COR-L47 (cell line): Measurements from ENCODE around the gene BIRC3.
A peak's percentile ranks its signal among the peaks of the same experiment; 100 is the strongest.
"Not testable (repeated sequence)": the region's sequence is repeated elsewhere in the genome, so short reads cannot be mapped to it uniquely, and the experiment has no call there.

Experiments
- DNase-seq: peaks from one replicate; lab custom pipeline; 2025; lab: John Stamatoyannopoulos, UW

Gene BIRC3

DNA sequence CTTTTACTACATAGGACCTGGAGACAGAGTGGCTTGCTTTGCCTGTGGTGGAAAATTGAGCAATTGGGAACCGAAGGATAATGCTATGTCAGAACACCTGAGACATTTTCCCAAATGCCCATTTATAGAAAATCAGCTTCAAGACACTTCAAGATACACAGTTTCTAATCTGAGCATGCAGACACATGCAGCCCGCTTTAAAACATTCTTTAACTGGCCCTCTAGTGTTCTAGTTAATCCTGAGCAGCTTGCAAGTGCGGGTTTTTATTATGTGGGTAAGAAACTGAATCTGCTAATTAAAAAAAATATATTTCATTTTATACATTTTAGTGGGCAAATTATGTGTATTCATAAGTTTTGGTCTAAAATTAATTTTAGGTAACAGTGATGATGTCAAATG, 7.8 kb downstream of the BIRC3 start:
- no peak for DNase-seq

DNA sequence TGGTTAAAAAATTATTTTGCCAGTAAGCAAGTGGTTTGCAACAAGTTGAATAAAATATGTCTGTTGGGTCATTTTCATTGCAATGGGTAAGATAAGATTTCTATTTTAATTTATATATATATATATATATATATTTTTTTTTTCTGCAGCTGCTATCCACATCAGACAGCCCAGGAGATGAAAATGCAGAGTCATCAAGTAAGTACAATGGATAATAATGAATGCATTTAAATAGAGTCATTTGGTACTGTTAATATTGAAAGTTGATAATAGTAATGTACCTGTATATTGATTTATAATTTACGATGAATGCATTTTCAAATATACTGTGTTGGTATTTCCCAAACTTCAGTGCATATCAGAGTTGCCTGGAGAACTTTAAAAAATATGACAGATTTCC, 11.5 kb downstream of the BIRC3 start:
- no peak for DNase-seq

DNA sequence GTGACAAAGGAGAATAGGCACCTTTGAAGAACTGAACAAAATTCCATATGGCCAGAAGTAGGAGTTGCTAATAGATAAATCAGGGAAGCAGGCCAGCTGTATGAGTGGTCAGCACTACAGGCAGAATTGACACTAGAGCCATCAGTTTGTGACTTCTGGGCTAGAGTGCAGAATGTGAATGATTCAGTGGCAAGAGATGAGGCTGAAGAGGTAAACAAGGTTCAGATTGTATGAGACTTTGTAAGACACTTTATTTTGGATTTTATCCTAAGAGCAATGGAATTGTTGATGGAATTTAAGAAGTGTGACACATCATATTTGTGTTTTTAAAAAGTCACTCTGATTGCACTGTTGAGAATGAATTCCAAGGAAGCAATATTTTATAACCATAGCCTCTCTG, 12.9 kb downstream of the BIRC3 start:
- DNase-seq = no peak

DNA sequence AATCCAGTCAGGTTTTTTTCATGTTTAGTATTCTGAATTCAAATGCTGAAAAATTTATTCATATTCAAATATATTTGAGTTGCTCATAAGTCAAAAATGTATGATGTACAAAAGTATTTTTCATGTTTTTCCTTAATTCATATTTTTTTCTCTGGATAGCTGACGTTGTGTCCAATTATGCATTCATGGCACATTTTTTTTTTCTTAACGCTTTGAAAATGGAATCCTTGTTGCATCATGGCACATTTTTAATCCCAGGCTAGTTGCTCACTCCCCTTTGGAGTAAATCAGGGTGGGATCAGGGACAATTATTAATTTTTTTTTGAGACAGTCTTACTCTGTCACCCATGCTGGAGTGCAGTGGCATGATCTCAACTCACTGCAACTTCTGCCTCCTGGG, 14.1 kb downstream of the BIRC3 start:
- DNase-seq = no peak

DNA sequence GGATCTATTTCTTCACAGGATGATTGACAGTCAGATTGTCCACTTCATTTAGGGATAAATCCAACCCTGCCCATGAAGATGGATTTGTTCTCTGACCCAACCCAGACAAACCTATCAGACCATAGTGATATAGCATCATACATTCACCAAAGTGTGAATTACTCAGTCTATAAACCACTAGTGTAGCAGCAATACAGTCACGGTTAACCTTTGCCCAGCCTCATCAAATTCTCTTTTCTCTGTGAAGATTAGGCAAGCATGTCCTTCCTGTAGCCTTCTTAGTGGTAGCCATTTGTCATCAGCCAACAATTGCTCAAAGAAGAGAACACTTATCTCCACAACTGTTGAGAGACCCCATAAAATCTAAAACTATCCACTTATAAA, 15.3 kb downstream of the BIRC3 start:
- DNase-seq = no peak

DNA sequence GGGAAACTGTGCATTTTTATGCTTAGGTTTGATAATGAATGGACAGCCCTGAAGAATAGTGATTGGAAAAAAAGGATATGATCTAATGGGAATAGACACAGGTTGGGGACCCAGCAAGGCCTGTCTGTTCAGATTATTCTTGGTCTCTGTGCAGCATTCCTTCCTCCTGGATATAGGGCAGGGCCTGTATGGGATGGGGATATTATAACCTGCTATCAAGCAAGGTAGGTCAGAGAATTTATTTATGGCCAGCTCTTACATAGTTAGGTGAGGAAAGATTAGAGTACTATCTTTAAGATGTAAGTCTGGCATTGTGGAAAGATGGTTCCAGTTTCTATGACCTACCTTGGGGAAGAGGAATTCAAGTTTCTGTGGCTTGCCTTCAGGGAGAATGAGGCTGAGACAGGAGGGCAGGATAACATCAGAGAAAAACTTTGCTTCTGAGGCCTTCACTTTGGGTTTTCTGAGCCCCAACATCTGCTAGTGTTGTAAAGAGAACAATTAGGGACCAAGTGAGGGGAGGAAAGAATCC, 21.3 kb downstream of the BIRC3 start:
- no peak for DNase-seq

DNA sequence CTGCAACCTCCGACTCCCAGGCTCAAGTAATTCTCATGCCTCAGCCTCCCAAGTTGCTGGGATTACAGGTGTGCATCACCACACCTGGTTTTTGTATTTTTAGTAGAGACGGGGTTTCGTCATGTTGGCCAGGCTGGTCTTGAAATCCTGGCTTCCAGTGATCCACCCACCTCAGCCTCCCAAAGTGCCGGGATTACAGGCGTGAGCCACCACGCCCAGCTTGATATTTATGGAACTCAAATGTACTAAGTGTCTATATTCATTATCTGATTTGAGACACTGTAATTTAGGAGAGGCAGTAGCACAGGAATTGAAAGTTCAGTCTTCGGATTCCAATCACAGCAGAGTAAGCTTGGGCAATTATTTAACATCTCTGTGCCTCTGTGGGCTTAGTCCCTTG, 24.0 kb downstream of the BIRC3 start:
- DNase-seq = not testable (repeated sequence)

DNA sequence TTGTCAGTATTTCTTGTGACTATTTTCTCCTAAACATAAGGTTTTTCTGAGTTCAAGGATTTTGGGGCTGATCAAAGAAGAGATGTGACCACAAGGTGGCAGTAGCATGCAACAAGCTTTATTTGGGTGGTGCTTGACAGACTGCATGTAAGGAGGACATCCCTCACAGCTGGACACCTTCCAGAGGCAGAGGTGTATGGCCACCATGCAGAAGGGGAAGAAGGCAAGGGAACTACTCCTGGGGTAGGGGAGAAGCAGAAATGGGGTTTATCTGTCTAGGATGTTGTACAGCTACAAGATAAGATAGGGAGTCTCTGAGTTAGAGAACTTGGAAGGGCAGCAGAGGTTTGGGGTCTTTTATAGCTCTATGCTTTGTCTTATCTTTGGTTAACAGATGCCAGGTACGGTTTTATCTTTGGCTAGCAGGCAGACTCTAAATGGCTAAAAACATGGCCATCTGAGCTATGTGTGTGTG, 24.6 kb downstream of the BIRC3 start:
- DNase-seq = peak; percentile 76

DNA sequence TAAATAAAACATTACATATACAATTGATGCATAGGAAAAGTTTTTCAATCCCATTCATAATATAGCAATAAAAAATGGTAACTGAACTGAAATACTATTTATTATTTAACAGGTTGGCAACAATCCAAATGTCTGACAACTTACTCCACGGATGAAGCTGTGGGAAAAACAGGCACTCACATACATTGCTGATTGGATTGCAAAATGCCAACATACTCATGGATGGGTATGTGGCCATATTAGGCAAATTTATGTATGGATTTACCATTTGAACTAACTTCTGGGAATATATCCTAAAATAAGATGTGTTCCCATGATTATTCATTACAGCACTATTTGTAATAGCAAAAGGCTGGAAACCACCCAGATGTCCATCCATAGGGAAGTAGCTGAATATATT, 26.5 kb downstream of the BIRC3 start:
- DNase-seq = no peak

DNA sequence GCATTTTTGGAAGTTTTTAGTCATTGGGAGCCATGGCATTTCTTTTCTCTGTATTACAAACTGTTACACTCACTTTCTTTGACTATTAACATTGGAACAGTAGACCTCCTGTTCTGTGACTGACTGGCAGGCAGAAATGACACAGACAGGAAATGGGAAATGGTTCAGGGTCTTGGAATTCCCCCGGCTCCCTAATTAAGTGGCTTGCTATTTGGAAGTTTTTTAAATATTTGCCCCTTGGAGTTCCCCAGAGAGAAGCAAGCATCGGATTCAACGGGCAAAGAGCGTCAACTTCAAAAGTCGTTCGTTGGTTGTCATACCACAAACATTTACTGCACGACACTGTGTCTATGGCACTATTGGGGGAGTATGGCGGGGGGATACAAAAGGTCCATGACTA, 28.6 kb downstream of the BIRC3 start:
- DNase-seq = no peak

DNA sequence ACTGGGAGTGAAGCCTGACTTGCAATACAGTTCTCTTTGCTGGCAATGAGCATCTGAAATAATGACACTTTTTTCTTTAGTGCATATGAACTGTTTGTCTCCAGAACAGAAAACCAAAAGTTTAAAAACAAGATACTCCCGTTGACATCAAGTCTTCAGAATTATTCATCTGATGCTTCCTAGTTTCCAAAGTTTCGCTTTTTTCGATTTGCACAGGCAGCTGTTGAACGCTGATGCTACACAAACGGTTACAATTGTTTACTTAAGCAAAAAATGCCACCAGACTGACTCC, 29.1 kb downstream of the BIRC3 start:
- DNase-seq = no peak

DNA sequence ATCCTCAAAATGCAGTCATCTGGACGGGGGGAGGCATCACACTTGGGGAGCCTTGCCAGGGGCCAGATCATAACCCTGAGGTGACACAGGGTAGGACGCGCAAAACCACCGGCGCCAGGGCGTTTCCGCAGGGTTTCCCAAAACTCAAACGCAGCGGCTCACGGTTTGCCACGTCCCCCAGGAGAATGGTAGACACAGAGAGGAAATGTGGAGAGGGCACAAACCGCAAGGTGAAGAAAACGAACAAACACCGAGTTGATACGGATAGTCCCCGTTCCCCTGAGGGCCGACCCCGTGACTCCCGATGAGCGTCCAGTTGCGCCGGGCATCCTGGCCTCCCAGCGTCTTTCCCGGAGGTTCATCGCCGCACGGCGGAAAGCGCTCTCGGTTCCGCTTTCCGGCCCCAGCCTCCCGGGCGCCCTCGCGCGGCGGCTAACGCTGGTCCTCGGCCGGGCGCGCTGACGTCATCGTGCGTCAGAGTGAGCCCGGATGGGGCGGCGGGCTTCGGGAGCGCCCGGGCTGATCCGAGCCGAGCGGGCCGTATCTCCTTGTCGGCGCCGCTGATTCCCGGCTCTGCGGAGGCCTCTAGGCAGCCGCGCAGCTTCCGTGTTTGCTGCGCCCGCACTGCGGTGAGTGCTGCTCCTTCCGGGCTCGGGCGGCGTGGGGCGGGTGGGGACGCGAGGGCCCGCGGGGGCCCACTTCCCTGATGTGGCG, 29.6 kb downstream of the BIRC3 start, which contains the start of gene BIRC2:
BIRC2 (plus strand) TSS at position 467 of the 714 bp plus-strand sequence. CDS start 2,641 bp downstream, outside the sequence.
- peak; percentile 91 for DNase-seq

DNA sequence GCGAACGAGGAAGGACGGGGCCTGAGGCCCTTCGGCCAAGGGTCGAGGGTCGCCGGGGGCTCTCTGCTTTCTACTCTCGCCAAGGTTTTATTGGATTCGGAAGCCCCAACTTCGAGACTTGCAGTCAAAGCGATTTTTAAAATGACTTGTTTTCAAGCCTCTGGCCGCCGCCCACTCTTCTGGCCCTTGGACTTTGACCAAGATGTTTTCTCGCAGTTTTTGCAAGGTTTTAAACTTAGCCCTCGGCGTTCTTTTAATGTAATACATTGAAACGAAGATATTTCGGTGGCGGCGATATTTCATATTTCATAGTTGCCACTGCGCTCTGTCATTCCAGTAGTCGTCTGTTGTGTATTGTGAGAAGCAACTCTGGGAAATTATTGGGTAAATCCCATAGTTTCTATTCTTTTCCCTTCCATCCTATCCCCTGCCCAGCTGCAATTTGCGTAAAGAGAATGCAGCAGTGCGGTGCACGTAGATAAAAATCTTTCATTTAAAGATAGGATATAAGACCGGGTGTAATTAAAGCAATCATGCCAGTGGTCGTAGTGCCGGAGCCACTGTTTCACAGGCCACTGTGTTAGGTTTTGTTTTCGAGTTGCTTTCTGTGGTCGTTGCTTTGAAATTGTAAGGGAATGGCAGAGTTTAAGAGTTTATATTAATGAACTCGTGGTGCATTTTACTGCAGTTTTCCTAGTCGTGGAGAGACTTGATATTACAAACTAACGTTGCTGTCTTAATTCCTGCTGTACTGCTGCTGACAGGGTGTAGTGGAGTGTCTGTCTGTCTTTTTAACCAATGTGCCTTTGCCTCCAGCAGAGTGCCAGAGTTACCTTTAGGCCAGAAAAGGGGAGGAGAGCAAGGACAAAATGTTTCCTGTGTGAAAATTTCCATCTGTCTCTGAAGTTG, 30.4 kb downstream of the BIRC3 start:
- no peak for DNase-seq

DNA sequence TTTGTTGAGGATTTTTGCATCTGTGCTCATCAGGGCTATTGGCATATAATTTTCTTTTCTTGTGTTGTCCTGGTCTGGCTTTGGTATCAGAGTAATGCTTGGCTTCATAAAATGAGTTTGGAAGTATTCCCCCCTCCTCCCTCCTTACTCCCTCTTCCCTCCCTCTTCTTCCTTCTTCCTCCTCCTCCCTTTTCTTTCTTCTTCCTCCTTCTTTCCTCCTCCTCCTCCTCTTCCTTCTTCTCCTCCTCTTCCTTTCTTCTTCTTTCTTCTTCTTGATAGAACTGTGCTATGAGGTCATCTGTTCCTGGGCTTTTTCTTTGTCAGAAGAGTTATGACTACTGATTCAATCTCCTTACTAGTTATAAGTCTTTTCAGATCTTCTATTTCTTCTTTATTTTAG, 39.8 kb downstream of the BIRC3 start:
- DNase-seq = no peak

DNA sequence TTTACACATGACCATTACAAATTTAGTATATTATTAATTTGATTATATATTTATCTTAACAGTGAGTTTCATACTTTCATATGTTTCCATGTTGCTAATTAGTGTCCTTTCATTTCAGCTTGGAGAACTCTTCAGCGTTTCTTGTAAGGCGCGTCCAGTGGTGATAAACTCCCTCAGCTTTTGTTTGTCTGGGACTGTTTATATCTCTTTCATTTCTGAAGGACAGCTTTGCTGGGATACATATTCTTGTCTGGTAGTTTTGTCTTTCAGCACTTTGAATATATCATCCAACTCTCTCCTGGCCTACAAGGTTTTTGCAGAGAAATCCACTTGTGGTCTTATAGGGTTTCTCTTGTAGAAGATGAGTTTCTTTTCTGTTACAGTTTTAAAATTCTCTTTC, 42.1 kb downstream of the BIRC3 start:
- no peak for DNase-seq

DNA sequence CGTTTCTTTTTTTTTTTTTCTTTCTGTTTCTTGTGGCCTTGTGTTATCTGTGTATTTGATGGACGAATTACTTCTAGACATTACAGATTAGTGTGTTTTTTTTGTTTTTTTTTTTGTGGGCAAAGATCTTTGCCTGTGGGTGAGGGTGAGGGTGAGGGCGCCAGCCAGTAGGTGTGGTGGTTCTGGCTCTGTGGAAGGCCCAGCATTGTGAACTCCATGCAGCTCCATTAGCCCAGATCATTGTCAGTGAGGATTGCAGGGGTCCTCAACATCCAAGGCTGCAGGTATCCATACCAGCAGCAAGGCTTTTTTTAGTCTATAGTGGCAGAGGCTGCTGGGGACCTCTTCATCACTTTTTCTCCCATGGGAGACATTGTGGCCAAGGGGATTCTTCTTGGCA, 43.4 kb downstream of the BIRC3 start:
- no peak for DNase-seq

DNA sequence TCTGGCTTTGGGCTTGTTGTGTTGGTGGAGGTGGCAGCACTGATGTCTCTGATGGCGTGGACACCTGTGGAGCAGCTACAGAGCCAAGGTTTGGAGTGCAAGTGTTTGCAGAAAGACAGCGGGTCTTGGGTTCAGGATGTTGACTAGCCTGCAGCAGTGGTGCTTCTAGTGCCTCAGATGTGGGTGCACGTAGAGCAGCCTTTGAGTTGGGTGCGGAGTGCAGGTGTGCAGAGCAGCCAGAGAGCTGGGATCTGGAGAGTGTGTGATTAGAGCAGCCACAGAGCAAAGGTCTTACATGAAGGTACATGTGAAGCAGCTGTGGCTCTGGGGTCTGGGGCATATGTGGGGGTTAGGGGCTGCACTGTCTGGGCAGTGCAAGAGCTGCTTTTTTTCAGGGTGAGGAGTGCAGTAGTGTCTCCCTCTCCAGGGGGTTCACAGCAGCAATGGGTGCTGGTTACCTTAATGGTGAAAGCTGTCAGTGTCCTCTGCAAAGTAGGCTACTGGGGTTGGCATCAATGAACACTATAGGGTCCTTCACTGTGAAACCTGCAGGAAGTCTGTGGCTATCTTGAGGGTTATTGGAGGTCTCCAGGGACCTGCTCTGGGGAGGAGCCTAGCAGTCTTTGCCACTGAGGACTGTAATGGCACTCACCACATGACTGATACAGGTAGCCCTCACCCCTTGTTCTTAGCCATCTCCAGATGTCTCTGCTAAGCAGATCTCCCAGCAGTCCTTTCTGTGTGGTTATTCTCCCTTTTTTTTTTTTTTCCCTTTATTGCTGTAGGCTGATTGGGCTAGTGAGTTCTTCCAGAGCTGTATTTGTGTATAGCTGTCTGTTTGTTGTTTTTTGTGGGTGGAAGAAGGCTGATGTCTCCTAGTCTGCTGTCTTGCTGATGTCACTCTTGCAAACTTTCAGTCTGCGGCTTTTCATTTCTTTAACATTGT, 44.1 kb downstream of the BIRC3 start:
- no peak for DNase-seq

DNA sequence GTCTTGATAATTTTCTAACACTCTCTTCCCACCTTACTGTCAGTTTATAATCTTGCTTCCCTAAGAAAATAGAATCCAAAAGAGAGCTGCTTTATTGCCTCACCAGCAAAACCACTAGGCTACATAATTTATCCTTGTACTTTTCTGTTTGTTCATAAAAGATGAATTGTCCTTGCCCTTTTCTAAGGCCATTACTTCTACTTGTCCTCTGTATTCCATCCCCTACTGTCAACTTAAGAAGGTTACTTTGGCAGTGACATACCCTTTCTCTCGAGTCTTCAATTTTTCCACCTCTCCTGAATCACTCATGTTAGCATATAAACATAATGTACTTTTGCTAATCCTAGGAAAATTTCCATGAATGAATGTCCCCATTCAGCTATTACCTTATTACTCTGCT, 47.7 kb downstream of the BIRC3 start:
- DNase-seq = no peak

DNA sequence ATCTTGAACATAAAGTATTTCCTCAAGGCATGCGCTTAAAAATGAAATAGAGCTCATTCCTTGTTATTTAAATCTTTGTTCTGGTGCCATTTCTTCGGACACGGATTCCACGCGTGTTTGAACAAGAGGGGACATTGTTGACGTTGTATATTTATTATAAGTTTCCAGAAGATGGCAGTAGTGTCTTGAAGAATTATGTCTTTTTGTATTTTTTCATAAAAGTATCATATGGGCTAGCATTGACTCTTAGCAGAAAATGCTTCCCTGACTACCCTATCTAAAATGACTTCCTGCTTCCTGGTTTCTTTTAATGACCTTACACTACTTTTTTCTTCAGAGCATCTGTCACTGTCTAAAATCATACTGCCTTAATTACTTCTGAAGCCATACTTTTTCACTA, 50.1 kb downstream of the BIRC3 start:
- DNase-seq = no peak

DNA sequence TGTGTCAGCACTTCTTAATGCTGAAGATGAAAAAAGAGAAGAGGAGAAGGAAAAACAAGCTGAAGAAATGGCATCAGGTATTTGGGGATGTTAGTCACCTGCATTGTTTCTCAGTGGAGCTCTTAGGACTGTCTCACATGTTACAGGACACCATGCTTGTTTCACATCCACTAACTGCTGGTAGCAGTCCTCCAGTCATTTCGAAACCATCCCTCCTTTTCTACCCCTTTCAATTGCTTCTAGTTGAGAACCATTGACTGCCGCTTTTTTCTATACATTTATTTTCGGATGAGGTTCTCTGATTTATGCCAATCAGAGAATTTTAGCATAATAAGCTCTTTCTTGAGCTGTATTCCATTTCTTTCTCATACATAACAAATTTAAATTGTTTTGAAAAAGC, 51.2 kb downstream of the BIRC3 start:
- no peak for DNase-seq

DNA sequence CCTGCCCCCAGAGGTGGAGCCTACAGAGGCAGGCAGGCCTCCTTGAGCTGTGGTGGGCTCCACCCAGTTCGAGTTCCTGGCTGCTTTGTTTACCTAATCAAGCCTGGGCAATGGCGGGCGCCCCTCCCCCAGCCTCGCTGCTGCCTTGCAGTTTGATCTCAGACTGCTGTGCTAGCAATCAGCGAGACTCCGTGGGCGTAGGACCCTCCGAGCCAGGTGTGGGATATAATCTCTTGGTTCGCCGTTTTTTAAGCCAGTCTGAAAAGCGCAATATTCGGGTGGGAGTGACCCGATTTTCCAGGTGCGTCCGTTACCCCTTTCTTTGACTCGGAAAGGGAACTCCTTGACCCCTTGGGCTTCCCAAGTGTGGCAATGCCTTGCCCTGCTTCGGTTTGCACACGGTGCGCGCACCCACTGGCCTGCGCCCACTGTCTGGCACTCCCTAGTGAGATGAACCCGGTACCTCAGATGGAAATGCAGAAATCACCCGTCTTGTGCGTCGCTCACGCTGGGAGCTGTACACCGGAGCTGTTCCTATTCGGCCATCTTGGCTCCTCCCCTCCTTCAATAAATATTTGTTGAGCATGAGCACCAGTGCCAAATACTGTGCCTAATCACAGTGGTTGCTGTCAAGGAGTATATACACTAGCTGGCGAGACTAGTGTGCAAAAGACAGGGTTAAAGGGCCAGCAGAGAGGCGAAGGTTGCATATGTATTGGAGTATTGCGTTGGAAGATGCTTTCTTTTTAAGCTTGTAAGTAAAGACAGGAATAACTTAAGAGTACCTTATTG, 57.5 kb downstream of the BIRC3 start:
- DNase-seq = not testable (repeated sequence)
